Astrocyte (in vitro differentiated cells and primary cell): Measurements from ENCODE around the gene CLCN3. TPM values are rescaled to one million over a fixed set of nuclear protein-coding genes. Genes with fewer than 3 reads are reported as not detected.

Source experiments
- DNase-seq: peaks from one replicate; pipeline ENCODE4 v3.0.0-alpha.2; 2010; ENCODE audit warnings: low read depth
- FAIRE-seq: peaks from 2 replicates; lab custom pipeline; 2011; peaks lifted over from hg19 to GRCh38; lab: Jason Lieb, UNC
- H2AFZ ChIP-seq: 2 replicates; pipeline ENCODE4 v1.6.0; 2012; ENCODE audit warnings: low read depth, low read length, inconsistent platforms
- H3K27ac ChIP-seq: 2 replicates; pipeline ENCODE4 v1.5.1; 2011; ENCODE audit warnings: low read depth, low read length, inconsistent platforms
- H3K27me3 ChIP-seq: 2 replicates; pipeline ENCODE4 v1.6.0; 2011; ENCODE audit warnings: low read length, inconsistent platforms; ENCODE audit not compliant: insufficient read depth
- H3K36me3 ChIP-seq: 2 replicates; pipeline ENCODE4 v1.5.1; 2011; ENCODE audit warnings: low read length, inconsistent platforms; ENCODE audit not compliant: insufficient read depth
- H3K4me1 ChIP-seq: 2 replicates; pipeline ENCODE4 v1.5.1; 2011; ENCODE audit warnings: low read length, inconsistent platforms; ENCODE audit not compliant: insufficient read depth
- H3K4me2 ChIP-seq: 2 replicates; pipeline ENCODE4 v1.6.0; 2012; ENCODE audit warnings: low read length, inconsistent platforms
- H3K4me3 ChIP-seq: 2 replicates; pipeline ENCODE4 v1.5.1; 2011; ENCODE audit warnings: low read depth, mild to moderate bottlenecking, low read length, inconsistent platforms; ENCODE audit not compliant: insufficient read depth
- H3K79me2 ChIP-seq: 2 replicates; pipeline ENCODE4 v1.6.0; 2012; ENCODE audit warnings: mild to moderate bottlenecking, low read length, inconsistent platforms; ENCODE audit not compliant: insufficient read depth
- H3K9ac ChIP-seq: 2 replicates; pipeline ENCODE4 v1.6.0; 2012; ENCODE audit warnings: mild to moderate bottlenecking, low read length, inconsistent platforms
- H3K9me3 ChIP-seq: 2 replicates; pipeline ENCODE4 v1.5.1; 2012; ENCODE audit warnings: low read depth, mild to moderate bottlenecking, low read length, inconsistent platforms; ENCODE audit not compliant: insufficient read depth
- H4K20me1 ChIP-seq: 2 replicates; pipeline ENCODE4 v1.6.0; 2012; ENCODE audit warnings: low read length, inconsistent platforms; ENCODE audit not compliant: insufficient read depth
- H3K27ac Mint-ChIP-seq: one replicate; pipeline ENCODE4 v1.8.0; 2021; ENCODE audit warnings: mild to moderate bottlenecking, mixed read lengths; ENCODE audit not compliant: unreplicated experiment
- H3K27me3 Mint-ChIP-seq: one replicate; pipeline ENCODE4 v1.8.0; 2021; ENCODE audit warnings: low read depth, mixed read lengths; ENCODE audit not compliant: unreplicated experiment
- H3K36me3 Mint-ChIP-seq: one replicate; pipeline ENCODE4 v1.8.0; 2021; ENCODE audit warnings: low read depth, mixed read lengths; ENCODE audit not compliant: unreplicated experiment
- H3K4me1 Mint-ChIP-seq: one replicate; pipeline ENCODE4 v1.8.0; 2021; ENCODE audit warnings: low read depth, mixed read lengths; ENCODE audit not compliant: unreplicated experiment
- H3K4me3 Mint-ChIP-seq: one replicate; pipeline ENCODE4 v1.8.0; 2021; ENCODE audit warnings: mild to moderate bottlenecking, moderate library complexity, mixed read lengths; ENCODE audit not compliant: unreplicated experiment
- H3K9me3 Mint-ChIP-seq: one replicate; pipeline ENCODE4 v1.8.0; 2021; ENCODE audit warnings: mild to moderate bottlenecking, mixed read lengths; ENCODE audit not compliant: unreplicated experiment
- EZH2 ChIP-seq: IDR thresholded peaks from 2 replicates; pipeline ENCODE4 v1.6.1; 2012; ENCODE audit warnings: mild to moderate bottlenecking, low read length, inconsistent platforms; ENCODE audit not compliant: insufficient read depth
- total RNA-seq: library from RNA; stranded (reverse); gene quantifications from 2 replicates; pipeline ENCODE4 v1.2.1, GENCODE V29; 2021
- TF ChIP-seq, protein P1 (sequence below): IDR thresholded peaks from 2 replicates; pipeline ENCODE4 v1.5.1; 2011; ENCODE audit warnings: low read depth, mild to moderate bottlenecking, inconsistent platforms, low read length, moderate library complexity; ENCODE audit not compliant: insufficient read depth

CLCN3 gene
- total RNA-seq, 1 donor from 2014 or later = 51.1 TPM

DNA sequence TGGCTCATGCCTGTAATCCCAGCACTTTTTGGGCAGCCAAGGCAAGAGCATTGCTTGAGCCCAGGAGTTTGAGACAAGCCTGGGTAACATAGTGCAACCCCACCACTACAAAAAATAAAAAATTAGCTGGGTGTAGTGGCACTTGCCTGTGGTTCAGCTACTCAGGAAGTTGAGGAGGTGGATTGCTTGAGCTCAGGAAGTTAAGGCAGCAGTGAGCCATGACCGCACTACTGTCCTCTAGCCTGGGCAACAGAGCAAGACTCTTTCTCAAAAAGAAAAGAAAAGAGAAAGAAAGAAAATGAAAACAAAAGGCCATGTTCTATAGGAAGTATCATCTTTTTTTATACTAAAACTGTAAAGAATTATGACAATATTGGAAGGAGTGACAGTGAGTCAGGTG, 46.5 kb upstream of the CLCN3 start:
- no peak for TF ChIP-seq EZH2
- TF ChIP-seq, protein P1, sequence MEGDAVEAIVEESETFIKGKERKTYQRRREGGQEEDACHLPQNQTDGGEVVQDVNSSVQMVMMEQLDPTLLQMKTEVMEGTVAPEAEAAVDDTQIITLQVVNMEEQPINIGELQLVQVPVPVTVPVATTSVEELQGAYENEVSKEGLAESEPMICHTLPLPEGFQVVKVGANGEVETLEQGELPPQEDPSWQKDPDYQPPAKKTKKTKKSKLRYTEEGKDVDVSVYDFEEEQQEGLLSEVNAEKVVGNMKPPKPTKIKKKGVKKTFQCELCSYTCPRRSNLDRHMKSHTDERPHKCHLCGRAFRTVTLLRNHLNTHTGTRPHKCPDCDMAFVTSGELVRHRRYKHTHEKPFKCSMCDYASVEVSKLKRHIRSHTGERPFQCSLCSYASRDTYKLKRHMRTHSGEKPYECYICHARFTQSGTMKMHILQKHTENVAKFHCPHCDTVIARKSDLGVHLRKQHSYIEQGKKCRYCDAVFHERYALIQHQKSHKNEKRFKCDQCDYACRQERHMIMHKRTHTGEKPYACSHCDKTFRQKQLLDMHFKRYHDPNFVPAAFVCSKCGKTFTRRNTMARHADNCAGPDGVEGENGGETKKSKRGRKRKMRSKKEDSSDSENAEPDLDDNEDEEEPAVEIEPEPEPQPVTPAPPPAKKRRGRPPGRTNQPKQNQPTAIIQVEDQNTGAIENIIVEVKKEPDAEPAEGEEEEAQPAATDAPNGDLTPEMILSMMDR = no peak
- Mint-ChIP-seq H3K27ac (no peak overlapping the region), H3K36me3 (peaks cover 4% of the 10 kb centered on the region), H3K27me3 (no peaks in the 10 kb centered on the region), H3K4me1 (no peaks in the 10 kb centered on the region), H3K9me3 (no peaks in the 10 kb centered on the region), H3K4me3 (no peak overlapping the region)
- DNase-seq (no peak), FAIRE-seq (no peak)
- Histone ChIP-seq H3K27ac (no peak overlapping the region), H3K4me1 (no peaks in the 10 kb centered on the region), H3K9me3 (no peaks in the 10 kb centered on the region), H3K27me3 (no peaks in the 10 kb centered on the region), H3K4me2 (no peak overlapping the region), H4K20me1 (no peaks in the 10 kb centered on the region), H3K36me3 (no peaks in the 10 kb centered on the region), H3K4me3 (no peak overlapping the region), H3K9ac (no peak overlapping the region), H3K79me2 (no peaks in the 10 kb centered on the region), H2AFZ (no peak overlapping the region)

DNA sequence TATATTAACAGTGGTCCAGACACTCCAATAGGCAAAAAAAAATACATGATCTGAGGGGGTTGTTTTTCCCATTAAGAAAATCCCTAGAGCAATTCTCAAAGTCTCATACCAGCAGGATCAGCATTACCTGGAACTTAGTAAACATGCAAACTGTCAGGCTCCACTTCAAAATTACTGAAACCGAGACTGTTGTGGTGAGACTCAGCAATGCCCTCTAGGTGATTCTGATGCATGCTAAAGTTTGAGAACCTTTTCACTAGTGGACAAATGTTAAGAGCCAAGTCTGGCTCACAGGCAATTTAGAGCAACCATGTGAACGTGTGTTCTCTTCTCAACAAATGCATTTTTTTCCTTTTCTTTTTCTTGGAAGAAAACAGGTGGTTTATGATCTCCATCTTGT, 38.2 kb upstream of the CLCN3 start:
- no peak overlapping the region for H3K4me3 ChIP-seq
- no peak overlapping the region for H3K4me3 Mint-ChIP-seq
- FAIRE-seq = peak; percentile 55
- H3K9me3 Mint-ChIP-seq = no peaks in the 10 kb centered on the region
- no peak overlapping the region for H3K4me2 ChIP-seq
- H3K4me1 Mint-ChIP-seq = no peaks in the 10 kb centered on the region
- DNase-seq = no peak
- TF ChIP-seq, protein P1 = no peak
- TF ChIP-seq EZH2 = no peak
- H3K27me3 Mint-ChIP-seq = no peaks in the 10 kb centered on the region
- H3K36me3 ChIP-seq = no peaks in the 10 kb centered on the region
- no peaks in the 10 kb centered on the region for H3K79me2 ChIP-seq
- peaks cover 3% of the 10 kb centered on the region for H3K36me3 Mint-ChIP-seq
- H3K27ac Mint-ChIP-seq = no peak overlapping the region
- no peaks in the 10 kb centered on the region for H3K27me3 ChIP-seq
- H4K20me1 ChIP-seq = no peaks in the 10 kb centered on the region
- H2AFZ ChIP-seq = no peak overlapping the region
- H3K9me3 ChIP-seq = no peaks in the 10 kb centered on the region
- no peak overlapping the region for H3K27ac ChIP-seq
- no peak overlapping the region for H3K9ac ChIP-seq
- no peaks in the 10 kb centered on the region for H3K4me1 ChIP-seq

- no peaks in the 10 kb centered on the region for H3K27me3 ChIP-seq
- no peak overlapping the region for H3K27ac Mint-ChIP-seq
- H3K9me3 Mint-ChIP-seq = no peaks in the 10 kb centered on the region
- H3K9ac ChIP-seq = no peak overlapping the region
- no peaks in the 10 kb centered on the region for H3K4me1 Mint-ChIP-seq
- no peak overlapping the region for H3K4me3 Mint-ChIP-seq
- no peaks in the 10 kb centered on the region for H3K4me1 ChIP-seq
- no peak overlapping the region for H3K27ac ChIP-seq
- no peaks in the 10 kb centered on the region for H3K36me3 ChIP-seq
- H2AFZ ChIP-seq = no peak overlapping the region
- H3K4me2 ChIP-seq = no peak overlapping the region
- no peaks in the 10 kb centered on the region for H4K20me1 ChIP-seq
- H3K36me3 Mint-ChIP-seq = peaks cover 3% of the 10 kb centered on the region
- TF ChIP-seq EZH2 = no peak
- TF ChIP-seq, protein P1 = no peak
- DNase-seq = peak; percentile 15
- no peak for FAIRE-seq
- H3K79me2 ChIP-seq = no peaks in the 10 kb centered on the region
- no peak overlapping the region for H3K4me3 ChIP-seq
- no peaks in the 10 kb centered on the region for H3K27me3 Mint-ChIP-seq
- H3K9me3 ChIP-seq = no peaks in the 10 kb centered on the region
Observed at GRCh38 chr4:169582706-169583105, 37.7 kb upstream of the CLCN3 start.
